GM12892 (cell line): ENCODE data around the gene CDH10.

Experiments
- DNase-seq: peaks from one replicate; pipeline ENCODE4 v3.0.0; 2011; ENCODE audit not compliant: insufficient read length
- FAIRE-seq: peaks from 2 replicates; lab custom pipeline; 2011; peaks lifted over from hg19 to GRCh38; lab: Jason Lieb, UNC
- POLR2A ChIP-seq: IDR thresholded peaks from 2 replicates; pipeline ENCODE4 v1.6.1; 2011; ENCODE audit warnings: low read depth, low read length, control low read depth
- POLR2AphosphoS5 ChIP-seq: IDR thresholded peaks from 2 replicates; pipeline ENCODE4 v1.6.1; 2011; ENCODE audit warnings: low read depth, low read length, control low read depth
- TAF1 ChIP-seq: IDR thresholded peaks from 2 replicates; pipeline ENCODE4 v1.6.1; 2011; ENCODE audit warnings: low read depth, mild to moderate bottlenecking, control low read depth, low read length, borderline replicate concordance

CDH10 gene

DNA sequence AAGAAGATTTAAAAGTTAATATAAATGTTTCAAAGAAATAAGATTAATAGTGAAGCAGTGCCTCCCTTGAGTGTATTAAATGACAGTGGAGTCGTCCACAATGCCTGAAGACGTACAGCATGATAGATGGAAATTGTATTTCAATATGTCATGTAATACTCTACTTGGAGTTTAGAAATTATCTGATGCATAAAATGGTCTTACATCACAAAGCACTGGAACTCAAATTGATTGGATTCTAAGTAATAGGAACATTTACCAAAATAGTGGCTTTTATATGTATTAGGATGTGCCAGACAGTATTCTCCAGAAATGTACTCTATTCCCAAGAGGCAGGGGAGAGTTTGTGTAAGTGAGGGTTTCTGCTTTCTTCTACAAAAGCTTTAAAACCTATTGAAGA, 49.4 kb downstream of the CDH10 start:
- DNase-seq (no peak), FAIRE-seq (no peak)
- TF ChIP-seq POLR2A (no peak), POLR2AphosphoS5 (no peak), TAF1 (no peak)

DNA sequence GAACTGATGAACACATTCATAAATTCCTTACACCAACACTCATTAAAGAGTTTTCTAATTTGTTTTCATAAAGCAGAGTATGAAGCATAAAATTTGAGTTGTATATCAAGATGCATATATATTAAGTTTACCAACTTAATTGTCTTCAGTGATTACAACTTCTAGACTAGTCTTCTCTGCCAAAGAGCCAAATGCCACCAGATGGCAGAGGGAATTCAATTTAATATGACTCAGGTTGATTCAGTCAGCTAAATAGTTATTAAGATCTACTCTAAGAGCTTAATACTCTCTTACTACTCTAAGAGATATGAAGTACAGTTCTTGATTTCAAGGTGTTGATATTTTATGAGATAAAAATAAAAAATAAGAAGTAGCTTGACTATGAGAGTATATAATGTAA, 53.4 kb downstream of the CDH10 start:
- no peak for TF ChIP-seq POLR2A
- TF ChIP-seq TAF1 = no peak
- no peak for TF ChIP-seq POLR2AphosphoS5
- no peak for FAIRE-seq
- no peak for DNase-seq

DNA sequence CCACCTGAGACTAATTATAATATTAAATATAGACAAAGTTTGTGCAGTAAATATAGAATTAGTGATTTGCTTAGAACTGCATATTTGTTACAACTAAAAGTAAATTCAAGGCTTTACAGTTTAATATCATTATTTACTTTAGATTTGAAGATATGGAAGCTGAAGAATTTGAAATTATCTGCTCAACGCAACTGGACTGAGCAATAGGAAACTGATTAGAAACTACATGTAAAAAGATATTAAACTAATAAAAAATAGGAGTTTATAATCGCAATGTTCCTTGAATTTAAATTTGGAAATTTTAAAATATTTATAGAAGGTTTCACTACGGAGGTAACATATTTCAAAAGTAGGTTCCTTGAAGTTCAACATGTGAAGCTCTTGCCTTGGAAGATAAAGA, 55.2 kb downstream of the CDH10 start:
- TF ChIP-seq POLR2AphosphoS5 (no peak), POLR2A (no peak), TAF1 (no peak)
- FAIRE-seq (no peak), DNase-seq (no peak)

DNA sequence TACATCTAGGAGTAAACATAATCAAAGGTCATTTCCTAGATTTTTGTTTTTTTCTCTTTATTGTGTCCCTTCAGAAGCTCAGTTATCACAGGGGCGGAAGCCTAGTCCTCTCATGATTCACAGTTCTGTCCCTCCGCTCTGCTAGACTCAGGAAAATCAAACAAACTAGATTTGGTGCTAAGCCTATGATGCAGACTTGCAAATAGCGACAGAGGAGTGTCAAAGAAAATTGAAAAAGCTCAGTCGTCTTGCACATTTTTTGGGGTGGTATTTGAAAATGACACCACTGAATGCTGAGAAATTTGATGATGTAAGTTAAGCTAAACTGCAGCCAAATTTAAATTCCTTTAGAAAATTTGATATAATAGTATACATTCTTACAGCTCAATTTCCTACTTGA, 59.0 kb downstream of the CDH10 start:
- TF ChIP-seq POLR2A = no peak
- TF ChIP-seq TAF1 = no peak
- TF ChIP-seq POLR2AphosphoS5 = no peak
- FAIRE-seq (no peak), DNase-seq (no peak)

DNA sequence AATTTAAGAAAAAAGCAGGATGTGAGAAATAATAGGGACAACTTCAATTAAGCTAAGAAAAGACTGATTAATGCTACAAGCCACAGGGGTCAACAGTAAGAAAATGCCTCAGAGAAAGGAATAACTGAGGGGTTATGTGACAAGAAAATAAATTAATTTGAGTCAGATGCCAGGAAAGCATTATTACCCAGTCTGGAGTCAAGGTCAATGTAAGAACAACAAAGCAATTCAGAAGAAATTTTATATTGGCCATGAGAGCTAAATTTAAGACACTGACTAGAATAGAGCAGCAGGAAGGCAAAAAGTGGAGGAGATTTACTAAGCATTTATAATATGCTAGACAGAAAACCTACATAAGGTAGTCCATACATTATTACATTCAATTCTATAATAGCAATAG, 73.5 kb downstream of the CDH10 start:
- no peak for TF ChIP-seq POLR2AphosphoS5
- TF ChIP-seq POLR2A = no peak
- no peak for TF ChIP-seq TAF1
- FAIRE-seq (no peak), DNase-seq (no peak)

DNA sequence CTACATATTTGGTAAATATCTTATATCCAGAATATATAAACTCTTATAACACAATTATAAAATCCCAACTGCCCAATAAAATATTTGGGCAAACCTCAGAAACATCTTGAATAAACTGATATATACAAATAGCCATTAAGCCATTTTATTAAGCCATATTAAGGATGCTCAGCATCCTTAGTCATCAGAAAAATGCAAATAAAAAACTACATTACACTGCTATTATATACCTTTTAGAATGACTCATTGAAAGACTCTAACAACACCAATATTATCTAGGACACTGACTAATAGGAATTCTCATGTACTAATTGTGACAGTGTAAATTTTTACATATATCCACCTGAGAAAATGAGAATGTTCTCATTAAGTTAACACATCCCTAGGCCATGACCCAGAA, 77.8 kb downstream of the CDH10 start:
- TF ChIP-seq TAF1 (no peak), POLR2A (no peak), POLR2AphosphoS5 (no peak)

DNA sequence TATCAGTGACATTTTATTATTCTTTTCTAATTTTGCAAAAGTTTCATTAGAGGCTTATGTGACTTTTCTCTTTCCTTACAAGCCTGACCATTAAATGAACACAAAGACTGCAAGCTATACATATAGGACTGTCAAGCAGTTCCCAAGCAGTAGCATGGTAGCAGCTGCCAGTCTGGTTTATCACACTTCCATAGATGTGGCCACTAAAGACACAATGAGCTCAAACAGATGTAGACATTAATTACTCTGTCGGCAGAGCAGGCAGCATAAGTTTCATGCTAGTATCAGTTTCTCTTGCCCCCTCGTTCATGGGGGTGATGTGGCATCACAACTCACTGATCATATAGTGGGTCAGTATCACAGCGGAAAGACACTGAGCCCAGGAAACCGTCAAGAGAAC, 89.5 kb downstream of the CDH10 start:
- DNase-seq = no peak
- FAIRE-seq = no peak
- TF ChIP-seq POLR2A (no peak), TAF1 (no peak), POLR2AphosphoS5 (no peak)

More for the DNA sequence above, 77.8 kb downstream of the CDH10 start:
- FAIRE-seq (no peak), DNase-seq (no peak)

DNA sequence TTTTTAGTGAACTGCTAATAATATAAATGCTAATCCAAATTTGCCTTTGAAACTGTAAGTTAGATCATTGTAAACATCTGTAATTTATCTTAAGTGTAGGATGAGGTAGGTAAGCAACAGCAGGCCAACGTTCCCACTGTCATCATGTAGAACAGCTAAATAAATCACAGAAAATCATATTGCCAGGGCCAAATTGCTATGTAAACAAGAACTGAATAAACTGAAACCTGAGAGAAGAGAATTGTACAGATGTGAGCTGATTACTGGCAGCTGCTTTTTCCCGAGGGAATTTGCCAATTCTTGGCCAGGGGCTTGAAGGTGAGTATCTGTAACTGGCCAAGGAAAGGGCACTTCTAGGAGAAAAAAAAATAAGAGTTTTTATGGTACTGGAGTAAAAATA, 97.6 kb downstream of the CDH10 start:
- no peak for DNase-seq
- FAIRE-seq = no peak
- TF ChIP-seq POLR2AphosphoS5 (no peak), TAF1 (no peak), POLR2A (no peak)

DNA sequence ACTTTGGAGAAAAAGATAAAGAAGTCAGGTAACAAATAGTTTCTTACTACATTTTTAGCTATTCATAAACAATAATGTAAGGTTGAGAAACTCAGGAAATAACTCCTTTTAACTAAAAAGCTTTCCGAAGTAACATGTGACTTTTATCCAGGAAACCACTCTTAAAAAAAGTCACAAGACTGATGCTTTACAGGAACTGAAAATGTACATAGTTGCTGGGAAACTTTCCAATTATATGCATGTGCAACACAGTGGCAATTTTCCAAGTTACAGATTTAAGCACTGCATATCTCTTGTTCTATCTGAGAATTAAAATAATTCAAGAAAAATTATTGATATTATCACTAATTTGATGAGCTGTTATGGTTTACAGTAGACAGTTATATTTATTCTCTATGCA, 105.2 kb downstream of the CDH10 start:
- FAIRE-seq (no peak), DNase-seq (no peak)
- TF ChIP-seq TAF1 = no peak
- TF ChIP-seq POLR2AphosphoS5 = no peak
- no peak for TF ChIP-seq POLR2A

DNA sequence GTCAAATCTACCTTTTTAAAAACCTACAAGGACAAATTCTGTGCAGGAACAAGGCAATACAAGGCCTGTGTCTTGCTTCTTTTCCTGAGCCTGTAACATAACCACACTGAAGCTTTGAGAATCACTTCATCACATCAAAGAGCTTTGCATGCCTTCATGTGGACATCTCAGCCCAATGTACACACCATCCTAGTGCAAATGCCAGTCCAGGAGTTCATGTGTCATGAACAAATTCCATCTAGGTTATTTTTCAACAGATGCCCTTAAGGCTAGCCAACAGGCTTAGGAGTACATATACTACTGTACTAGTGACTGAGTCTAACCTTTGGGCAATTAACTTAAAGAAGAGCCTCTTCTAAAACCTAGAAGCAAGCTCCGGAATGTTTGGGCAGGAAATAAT, 106.4 kb downstream of the CDH10 start:
- FAIRE-seq = no peak
- no peak for DNase-seq
- TF ChIP-seq TAF1 (no peak), POLR2AphosphoS5 (no peak), POLR2A (no peak)

DNA sequence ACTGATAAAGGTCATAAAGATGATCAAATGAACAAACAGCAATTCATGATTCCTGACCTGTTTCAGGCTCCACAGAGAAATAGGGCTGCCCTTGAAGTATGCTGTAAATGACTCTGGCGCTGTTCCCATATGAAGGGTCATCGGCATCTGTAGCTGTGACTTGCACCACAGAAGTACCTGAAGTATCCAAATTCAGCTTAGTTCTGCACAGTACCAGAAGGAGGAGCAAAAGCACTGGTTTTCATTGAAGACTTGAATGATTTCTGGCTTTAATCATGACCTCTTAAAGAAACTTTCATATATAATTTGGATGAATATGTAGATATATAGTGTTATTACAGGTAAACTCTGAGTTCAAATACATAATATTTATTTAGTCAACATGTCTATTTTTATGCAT, 109.1 kb downstream of the CDH10 start:
- FAIRE-seq (no peak), DNase-seq (no peak)
- TF ChIP-seq POLR2A = no peak
- no peak for TF ChIP-seq POLR2AphosphoS5
- no peak for TF ChIP-seq TAF1

DNA sequence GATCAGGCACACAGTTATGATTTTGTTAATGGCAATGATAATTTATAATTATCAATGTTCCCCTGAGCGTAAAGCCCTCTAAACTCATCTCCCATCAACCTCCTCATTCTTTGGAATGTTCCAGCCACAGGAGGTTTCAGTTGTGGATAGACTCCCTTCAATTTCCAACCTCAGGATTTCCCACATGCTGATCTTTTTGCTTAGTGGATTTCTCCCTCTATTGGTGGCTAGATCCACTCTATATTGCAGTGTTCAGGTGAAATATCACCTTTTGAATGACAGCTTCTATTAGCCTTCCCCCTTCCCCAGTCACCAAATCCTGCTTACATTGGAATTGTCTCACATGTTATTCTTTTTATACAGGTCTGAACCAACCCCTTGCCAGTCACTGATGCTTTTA, 113.9 kb downstream of the CDH10 start:
- DNase-seq = no peak
- FAIRE-seq = no peak
- TF ChIP-seq POLR2AphosphoS5 (no peak), TAF1 (no peak), POLR2A (no peak)

DNA sequence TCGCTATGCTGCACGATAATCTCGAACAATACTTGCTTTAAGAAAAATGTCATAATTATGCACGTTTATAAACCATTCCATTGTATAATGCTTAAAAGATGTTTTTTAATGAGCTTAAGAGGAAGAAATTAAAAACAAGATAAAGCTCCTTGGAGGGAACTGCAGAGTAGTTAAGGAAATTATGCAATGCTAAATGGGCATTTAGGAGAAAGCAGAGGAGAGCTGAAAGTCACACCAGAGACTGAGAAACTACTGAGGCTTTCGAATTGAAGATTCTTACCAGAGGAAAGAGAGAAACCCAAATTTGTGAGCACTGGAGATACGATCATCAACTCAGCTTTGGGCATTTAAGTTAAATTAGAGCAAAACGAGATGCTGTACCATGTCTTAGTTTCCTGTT, 119.4 kb downstream of the CDH10 start:
- no peak for DNase-seq
- no peak for FAIRE-seq
- TF ChIP-seq POLR2A (no peak), POLR2AphosphoS5 (no peak), TAF1 (no peak)
